Stimulated activated CD4-positive, alpha-beta T cell treated with anti-CD3 and anti-CD28 coated beads, Interleukin-4, amount 100 ng/mL, for 4 hours (primary cell): ENCODE results near the gene ACAP2.
"Not testable (repeated sequence)": the region's sequence is repeated elsewhere in the genome, so short reads cannot be mapped to it uniquely, and the experiment has no call there.

Source experiments
- DNase-seq, 2 experiments: peaks; one replicate each; pipeline ENCODE4 v3.0.0-alpha.2; 2020

The ACAP2 gene

GRCh38 chr3:195385526-195385925 is 57.3 kb downstream of the ACAP2 start:
- no peak for DNase-seq

DNA sequence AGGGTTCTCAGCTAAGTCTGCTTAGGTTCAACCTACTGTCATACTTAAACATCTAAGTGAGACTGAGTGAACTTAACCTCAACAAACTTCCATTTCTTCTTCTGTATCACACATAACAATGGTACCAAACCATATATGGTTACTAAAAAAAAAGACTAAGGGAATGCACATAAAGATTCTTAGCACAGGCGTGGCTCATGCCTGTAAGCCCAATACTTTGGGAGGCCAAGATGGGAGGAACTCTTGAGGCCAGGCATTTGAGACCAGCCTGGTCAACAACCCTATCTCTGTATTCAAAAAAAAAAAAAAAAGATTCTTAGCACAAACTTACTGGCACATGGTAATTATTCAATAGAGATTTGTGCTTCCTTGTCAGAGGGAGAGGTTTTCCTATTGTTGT is 57.9 kb downstream of the ACAP2 start:
- DNase-seq, result no peak

DNA sequence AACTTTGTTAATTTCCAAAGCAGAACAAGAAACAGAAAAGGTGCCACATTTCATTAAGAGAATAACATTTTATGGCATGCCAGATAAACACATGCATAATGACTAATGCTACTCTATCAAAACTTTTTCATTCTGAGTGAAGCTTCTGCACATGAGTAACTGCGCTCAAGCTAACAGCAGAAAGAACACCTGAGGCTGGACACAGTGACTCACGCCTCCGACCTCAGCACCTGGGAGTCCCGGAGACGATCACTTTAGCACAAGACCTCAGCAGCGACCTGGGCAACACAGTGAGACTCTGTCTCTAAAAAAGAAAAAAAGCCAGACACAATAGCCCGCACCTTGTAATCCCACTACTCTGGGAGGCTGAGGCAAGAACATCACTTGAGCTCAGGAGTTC is 70.6 kb downstream of the ACAP2 start:
- no peak for DNase-seq

- DNase-seq, result no peak
Observed at GRCh38 chr3:195366200-195366925, 76.5 kb downstream of the ACAP2 start.

GRCh38 chr3:195365371-195365770 is 77.4 kb downstream of the ACAP2 start:
- DNase-seq, result no peak

DNA sequence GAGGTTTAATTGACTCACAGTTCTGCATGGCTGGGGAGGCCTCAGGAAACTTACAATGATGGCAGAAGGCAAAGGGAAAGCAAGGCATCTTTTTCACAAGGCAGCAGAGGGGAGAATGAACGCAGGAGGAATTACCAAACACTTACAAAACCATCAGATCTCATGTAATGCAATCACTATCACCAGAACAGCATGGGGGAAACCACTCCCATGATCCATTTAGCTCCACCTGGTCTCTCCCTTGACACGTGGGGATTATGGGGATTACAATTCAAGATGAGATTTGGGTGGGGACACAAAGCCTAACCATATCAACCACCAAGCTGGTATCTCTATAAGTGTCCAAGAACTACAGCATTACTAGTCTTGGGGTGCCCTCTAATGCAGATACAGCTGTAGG is 85.0 kb downstream of the ACAP2 start:
- not testable (repeated sequence) for DNase-seq

- no peak for DNase-seq
Observed at GRCh38 chr3:195356151-195357086, 86.4 kb downstream of the ACAP2 start.

DNA sequence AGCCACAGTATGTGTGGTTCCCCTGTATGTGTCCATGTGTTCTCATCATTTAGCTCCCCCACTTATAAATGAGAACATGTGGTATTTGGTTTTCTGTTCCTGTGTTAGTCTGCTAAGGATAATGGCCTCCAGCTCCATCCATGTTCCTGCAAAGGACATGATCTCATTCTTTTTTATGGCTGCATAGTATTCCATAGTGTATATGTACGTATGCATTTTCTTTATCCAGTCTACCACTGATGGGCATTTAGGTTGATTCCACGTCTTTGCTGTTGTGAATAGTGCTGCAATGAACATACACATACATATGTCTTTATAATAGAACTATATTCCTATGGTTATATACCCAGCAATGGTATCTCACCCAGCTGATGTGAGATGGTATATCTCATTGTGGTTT is 88.8 kb downstream of the ACAP2 start:
- not testable (repeated sequence) for DNase-seq

GRCh38 chr3:195352895-195353488 is 89.8 kb downstream of the ACAP2 start:
- DNase-seq, result no peak

- no peak for DNase-seq
Observed at GRCh38 chr3:195348426-195349115, 94.2 kb downstream of the ACAP2 start.

GRCh38 chr3:195337747-195338146 is 105.1 kb downstream of the ACAP2 start:
- DNase-seq, result no peak

- no peak for DNase-seq
Observed at GRCh38 chr3:195334967-195335366, 107.9 kb downstream of the ACAP2 start.

GRCh38 chr3:195319060-195319459 is 123.8 kb downstream of the ACAP2 start:
- no peak for DNase-seq

DNA sequence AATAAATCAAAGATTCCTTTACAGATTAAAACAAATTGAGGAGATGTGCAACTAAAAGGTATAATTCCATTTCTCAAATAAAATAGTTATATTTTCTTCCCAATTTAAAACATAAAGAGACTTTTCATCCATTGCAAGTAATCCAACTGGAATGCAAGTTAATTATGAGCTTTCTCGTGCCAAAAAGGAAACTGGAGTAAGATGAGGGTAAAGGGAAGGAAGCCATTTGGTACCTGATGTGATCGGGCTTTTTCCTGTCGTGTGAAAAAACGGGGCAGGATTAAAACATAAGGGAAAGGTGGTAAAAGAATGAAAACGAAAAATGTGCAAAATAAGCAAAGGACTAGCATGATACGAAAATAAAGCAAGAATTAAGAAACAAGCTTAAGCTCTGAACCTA is 130.1 kb downstream of the ACAP2 start:
- DNase-seq, result no peak

GRCh38 chr3:195307711-195308110 is 135.1 kb downstream of the ACAP2 start:
- no peak for DNase-seq

DNA sequence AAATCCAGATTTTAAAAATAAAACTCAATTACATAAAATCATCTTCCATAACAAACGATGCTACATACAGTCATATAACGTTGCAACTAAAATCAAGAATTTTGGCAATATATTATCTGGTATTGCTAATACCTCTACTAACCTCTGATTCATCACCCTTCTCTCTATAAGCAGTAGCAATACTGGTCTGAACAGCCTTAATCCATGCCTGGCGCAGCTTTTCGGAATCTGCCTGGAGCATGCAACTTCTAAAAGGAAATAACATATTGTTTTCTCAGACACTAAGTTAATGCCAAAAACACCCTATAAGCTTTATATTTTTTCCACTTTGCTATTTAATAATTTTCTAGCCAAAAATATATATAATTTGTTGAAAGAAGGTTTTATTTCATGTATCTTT is 136.5 kb downstream of the ACAP2 start:
- DNase-seq, result no peak

DNA sequence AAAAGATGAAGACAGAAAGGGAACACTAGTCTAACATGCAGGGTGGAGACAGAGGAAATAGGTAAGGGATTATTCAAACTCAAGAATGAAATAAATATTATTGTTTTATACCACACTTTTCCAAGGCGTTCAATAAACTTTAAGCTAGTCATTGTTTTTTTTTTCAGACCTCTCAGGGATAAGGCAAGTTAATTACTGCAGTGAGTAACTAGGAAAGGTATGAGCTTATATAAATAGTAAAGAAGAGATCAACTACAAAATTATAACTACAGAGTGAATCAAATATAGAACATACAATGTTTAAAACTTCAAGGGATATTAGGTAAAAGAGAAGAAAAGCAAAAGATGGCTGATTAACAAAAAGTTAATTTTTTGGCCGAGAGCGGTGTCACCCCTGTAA is 140.4 kb downstream of the ACAP2 start:
- DNase-seq, result no peak

- no peak for DNase-seq
Observed at GRCh38 chr3:195297446-195297845, 145.4 kb downstream of the ACAP2 start.

DNA sequence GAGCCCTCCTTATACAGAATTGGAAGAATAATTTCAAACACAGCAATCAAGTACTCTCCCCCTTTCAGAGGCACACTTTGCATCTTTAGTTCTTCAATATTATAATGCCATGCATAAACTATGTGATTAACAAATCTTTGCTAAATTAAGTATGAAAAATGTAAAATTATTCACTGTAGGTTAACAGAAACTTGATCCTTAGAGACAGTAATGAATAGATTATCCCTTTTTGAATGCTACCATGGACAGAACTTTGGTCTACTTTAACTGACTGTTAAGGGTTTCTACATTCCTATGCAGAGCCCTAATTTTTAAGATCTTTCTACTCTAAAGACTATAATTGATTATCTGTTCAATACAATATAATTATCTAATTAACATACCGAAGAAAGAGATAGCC is 146.2 kb downstream of the ACAP2 start:
- no peak for DNase-seq

- DNase-seq, result no peak
Observed at GRCh38 chr3:195291121-195291520, 151.7 kb downstream of the ACAP2 start.

DNA sequence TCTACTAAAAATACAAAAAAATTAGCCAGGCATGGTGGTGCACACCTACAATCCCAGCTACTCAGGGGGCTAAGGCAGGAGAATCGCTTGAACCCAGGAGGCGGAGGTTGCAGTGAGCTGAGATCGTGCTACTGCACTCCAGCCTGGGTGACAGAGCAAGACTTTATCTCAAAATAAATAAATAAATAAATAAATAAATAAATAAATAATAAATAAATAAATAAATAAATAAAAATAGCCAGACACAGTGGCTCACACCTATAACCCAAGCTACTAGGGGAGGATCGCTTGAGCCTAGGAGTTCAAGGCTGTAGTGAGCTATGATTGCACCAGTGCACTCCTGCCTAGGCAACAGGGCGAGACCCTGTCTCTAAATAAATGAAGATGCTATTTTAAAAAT is 152.2 kb downstream of the ACAP2 start:
- not testable (repeated sequence) for DNase-seq

DNA sequence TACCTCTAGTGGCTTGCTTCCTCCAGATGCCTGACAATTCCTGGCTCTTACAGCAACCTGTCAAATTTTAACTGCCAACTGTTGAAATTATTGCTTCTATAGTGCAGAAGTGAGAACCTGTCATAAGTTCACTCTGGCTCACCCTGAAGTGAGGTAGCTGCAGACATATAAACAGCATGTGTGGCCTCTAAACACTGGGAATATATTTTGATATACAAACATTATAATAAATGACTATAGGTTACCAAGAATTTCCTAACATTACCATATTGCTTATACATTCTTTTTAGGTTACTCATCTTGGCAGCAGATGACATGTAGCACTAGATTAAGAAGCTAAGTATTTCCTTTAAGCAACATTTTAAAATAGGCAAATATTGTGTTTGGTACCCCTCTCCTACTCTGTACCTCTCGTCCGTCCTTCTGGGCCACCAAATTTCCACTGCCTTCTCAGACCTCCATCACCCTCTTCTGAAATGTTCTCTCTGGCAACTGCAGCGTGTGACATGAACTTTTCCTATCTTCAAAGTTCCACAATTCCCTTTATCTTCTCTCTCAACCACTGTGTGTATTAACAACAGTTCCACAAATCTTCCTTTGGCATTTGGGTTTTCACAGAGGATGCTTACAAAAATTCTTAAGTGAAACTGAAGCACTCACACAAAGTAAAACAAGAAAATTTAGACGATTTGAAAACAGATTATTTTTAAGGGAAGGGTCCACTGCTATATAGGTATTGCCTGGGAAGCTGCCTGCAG is 156.5 kb downstream of the ACAP2 start:
- DNase-seq, result no peak
